Neural cell (in vitro differentiated cells): Measurements from ENCODE around the gene OR6K2. TPM values are rescaled to one million over a fixed set of nuclear protein-coding genes. Genes with fewer than 3 reads are reported as not detected.

Source experiments
- H2AFZ ChIP-seq: fragments of 200-600, 300-800 bp; sonication (generic), shearing (Covaris generic); 2 replicates; pipeline ENCODE4 v1.6.0; 2014; ENCODE audit warnings: low read depth, mild to moderate bottlenecking, antibody characterized with exemption, low read length, moderate library complexity
- H3F3A ChIP-seq: fragments of 200-600 bp; shearing (Covaris generic); 2 replicates; pipeline ENCODE4 v1.6.1; 2016; ENCODE audit warnings: mild to moderate bottlenecking, moderate library complexity, mixed read lengths, antibody characterized with exemption, low read length; ENCODE audit not compliant: insufficient read depth, poor library complexity, severe bottlenecking
- H3K27ac ChIP-seq: fragments of 200-600, 300-800 bp; sonication (generic), shearing (Covaris generic); 2 replicates; pipeline ENCODE4 v1.5.1; 2014; ENCODE audit warnings: mild to moderate bottlenecking, low read length, moderate library complexity
- H3K27me3 ChIP-seq: fragments of 300-800, 200-600 bp; sonication (generic), shearing (Covaris generic); 2 replicates; pipeline ENCODE4 v1.6.0; 2014; ENCODE audit warnings: mild to moderate bottlenecking, low read depth, low read length, moderate library complexity; ENCODE audit not compliant: insufficient read depth
- H3K36me3 ChIP-seq: fragments of 300-800, 200-600 bp; sonication (generic), shearing (Covaris generic); 2 replicates; pipeline ENCODE4 v1.5.1; 2014; ENCODE audit warnings: mild to moderate bottlenecking, antibody characterized with exemption, low read length, moderate library complexity; ENCODE audit not compliant: insufficient read depth
- H3K4me2 ChIP-seq: fragments of 300-800, 200-600 bp; sonication (generic), shearing (Covaris generic); 2 replicates; pipeline ENCODE4 v1.6.0; 2014; ENCODE audit warnings: mild to moderate bottlenecking, low read length
- H3K4me3 ChIP-seq: fragments of 300-800, 200-600 bp; sonication (generic), shearing (Covaris generic); 2 replicates; pipeline ENCODE4 v1.5.1; 2014; ENCODE audit warnings: mild to moderate bottlenecking, low read length, moderate library complexity
- H3K79me2 ChIP-seq: fragments of 200-600 bp; shearing (Covaris generic); replicated peaks from 2 replicates; pipeline ENCODE4 v1.6.0; 2014; ENCODE audit warnings: mild to moderate bottlenecking, low read length, moderate library complexity; ENCODE audit not compliant: insufficient read depth
- H3K9ac ChIP-seq: fragments of 300-800, 200-600 bp; sonication (generic), shearing (Covaris generic); 2 replicates; pipeline ENCODE4 v1.6.1; 2016; ENCODE audit warnings: mild to moderate bottlenecking, low read length, mixed read lengths
- H3K9me2 ChIP-seq: fragments of 200-600 bp; shearing (Covaris generic); 2 replicates; pipeline ENCODE4 v1.6.1; 2016; ENCODE audit warnings: mild to moderate bottlenecking, low read length, mixed read lengths; ENCODE audit not compliant: insufficient read depth
- H3K9me3 ChIP-seq: fragments of 200-600, 300-800 bp; sonication (generic), shearing (Covaris generic); 2 replicates; pipeline ENCODE4 v1.6.1; 2016; ENCODE audit warnings: mild to moderate bottlenecking, mixed run types, low read length, moderate library complexity, mixed read lengths
- H4K20me1 ChIP-seq: fragments of 200-600 bp; shearing (Covaris generic); 2 replicates; pipeline ENCODE4 v1.6.1; 2016; ENCODE audit warnings: mild to moderate bottlenecking, mixed run types; ENCODE audit not compliant: insufficient read depth
- CTCF ChIP-seq: fragments of 450-650 bp; IDR thresholded peaks from 2 replicates; pipeline ENCODE4 v1.5.1; 2014; ENCODE audit warnings: antibody characterized with exemption, mild to moderate bottlenecking, moderate library complexity; ENCODE audit not compliant: poor library complexity, severe bottlenecking
- EP300 ChIP-seq: fragments of 450-650 bp; conservative IDR thresholded peaks from 2 replicates; pipeline ENCODE4 v1.6.1; 2014; ENCODE audit warnings: antibody characterized with exemption, mild to moderate bottlenecking, moderate library complexity; ENCODE audit not compliant: poor library complexity, severe bottlenecking
- EZH2 ChIP-seq: fragments of 200-600, 300-800 bp; shearing (Covaris generic), sonication (generic); IDR thresholded peaks from 2 replicates; pipeline ENCODE4 v1.6.1; 2014; ENCODE audit warnings: antibody characterized with exemption, low read length, borderline replicate concordance, mild to moderate bottlenecking; ENCODE audit not compliant: insufficient read depth, poor library complexity, severe bottlenecking
- MXI1 ChIP-seq: fragments of 450-650 bp; conservative IDR thresholded peaks from 2 replicates; pipeline ENCODE4 v1.6.1; 2014; ENCODE audit warnings: antibody characterized with exemption, mild to moderate bottlenecking; ENCODE audit not compliant: poor library complexity, severe bottlenecking
- POLR2AphosphoS5 ChIP-seq: IDR thresholded peaks from 2 replicates; pipeline ENCODE4 v1.6.1; 2012
- RAD21 ChIP-seq: fragments of 450-650 bp; conservative IDR thresholded peaks from 2 replicates; pipeline ENCODE4 v1.6.1; 2014; ENCODE audit warnings: antibody characterized with exemption, mild to moderate bottlenecking, moderate library complexity
- SMC3 ChIP-seq: fragments of 450-650 bp; conservative IDR thresholded peaks from 2 replicates; pipeline ENCODE4 v1.6.1; 2014; ENCODE audit warnings: antibody characterized with exemption, mild to moderate bottlenecking, moderate library complexity; ENCODE audit not compliant: poor library complexity
- TAF1 ChIP-seq: IDR thresholded peaks from 2 replicates; pipeline ENCODE4 v1.6.1; 2012; ENCODE audit warnings: low read depth
- polyA plus RNA-seq: library from polyadenylated mRNA; depleted of rRNA; stranded (reverse); fragments of >200 nt; gene quantifications from 2 replicates; pipeline ENCODE4 v1.2.3, GENCODE V29; 2014
- TF ChIP-seq, protein P1 (sequence below): IDR thresholded peaks from 2 replicates; pipeline ENCODE4 v1.6.1; 2012; ENCODE audit warnings: borderline replicate concordance

The OR6K2 gene
- polyA plus RNA-seq, 1 donor from 2014 or later = not detected

- H3K4me2 ChIP-seq = no peak overlapping the region
- H3K27ac ChIP-seq = no peak overlapping the region
- H3F3A ChIP-seq = no peaks in the 10 kb centered on the region
- no peaks in the 10 kb centered on the region for H3K9me2 ChIP-seq
- no peak overlapping the region for H3K9ac ChIP-seq
- no peak overlapping the region for H2AFZ ChIP-seq
- no peaks in the 10 kb centered on the region for H3K27me3 ChIP-seq
- no peak overlapping the region for H3K4me3 ChIP-seq
- no peak for TF ChIP-seq EZH2
- no peak for TF ChIP-seq EP300
- TF ChIP-seq RAD21 = no peak
- no peak for TF ChIP-seq MXI1
- H3K36me3 ChIP-seq = no peaks in the 10 kb centered on the region
- H3K9me3 ChIP-seq = no peaks in the 10 kb centered on the region
- no peaks in the 10 kb centered on the region for H3K79me2 ChIP-seq
- H4K20me1 ChIP-seq = no peaks in the 10 kb centered on the region
These were observed 32.1 kb upstream of the OR6K2 start for GRCh38 chr1:158732524-158732923.

GRCh38 chr1:158731707-158732106 lies 31.3 kb upstream of the OR6K2 start:
- Histone ChIP-seq H3K4me2 (no peak overlapping the region), H3K9ac (no peak overlapping the region), H3K9me2 (no peaks in the 10 kb centered on the region), H3F3A (no peaks in the 10 kb centered on the region), H4K20me1 (no peaks in the 10 kb centered on the region), H2AFZ (no peak overlapping the region), H3K27me3 (no peaks in the 10 kb centered on the region), H3K36me3 (no peaks in the 10 kb centered on the region), H3K9me3 (no peaks in the 10 kb centered on the region), H3K4me3 (no peak overlapping the region), H3K27ac (no peak overlapping the region), H3K79me2 (no peaks in the 10 kb centered on the region)
- no peak for TF ChIP-seq RAD21
- no peak for TF ChIP-seq CTCF

DNA sequence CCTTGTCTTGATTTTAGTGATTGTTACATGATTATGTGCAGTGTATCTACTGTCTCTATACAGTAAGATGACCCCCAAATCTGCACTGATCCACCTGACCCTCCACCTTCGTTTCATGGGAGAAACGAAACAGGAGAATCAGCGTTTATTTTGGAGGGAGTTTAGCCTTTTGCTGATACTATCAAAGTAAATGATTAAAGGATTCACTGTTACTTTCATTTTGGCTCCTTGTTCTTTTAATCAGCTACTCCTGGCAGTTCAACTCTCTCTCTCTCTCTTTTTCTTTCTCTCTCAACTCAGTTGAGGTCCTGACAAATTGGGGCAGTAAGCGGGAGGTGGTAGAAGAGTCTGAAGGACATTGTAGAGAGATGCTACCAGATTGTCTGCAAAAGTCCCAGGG lies 30.0 kb upstream of the OR6K2 start:
- H3K4me3 ChIP-seq = no peak overlapping the region
- no peaks in the 10 kb centered on the region for H3K9me2 ChIP-seq
- H3K27ac ChIP-seq = no peak overlapping the region
- TF ChIP-seq, protein P1, sequence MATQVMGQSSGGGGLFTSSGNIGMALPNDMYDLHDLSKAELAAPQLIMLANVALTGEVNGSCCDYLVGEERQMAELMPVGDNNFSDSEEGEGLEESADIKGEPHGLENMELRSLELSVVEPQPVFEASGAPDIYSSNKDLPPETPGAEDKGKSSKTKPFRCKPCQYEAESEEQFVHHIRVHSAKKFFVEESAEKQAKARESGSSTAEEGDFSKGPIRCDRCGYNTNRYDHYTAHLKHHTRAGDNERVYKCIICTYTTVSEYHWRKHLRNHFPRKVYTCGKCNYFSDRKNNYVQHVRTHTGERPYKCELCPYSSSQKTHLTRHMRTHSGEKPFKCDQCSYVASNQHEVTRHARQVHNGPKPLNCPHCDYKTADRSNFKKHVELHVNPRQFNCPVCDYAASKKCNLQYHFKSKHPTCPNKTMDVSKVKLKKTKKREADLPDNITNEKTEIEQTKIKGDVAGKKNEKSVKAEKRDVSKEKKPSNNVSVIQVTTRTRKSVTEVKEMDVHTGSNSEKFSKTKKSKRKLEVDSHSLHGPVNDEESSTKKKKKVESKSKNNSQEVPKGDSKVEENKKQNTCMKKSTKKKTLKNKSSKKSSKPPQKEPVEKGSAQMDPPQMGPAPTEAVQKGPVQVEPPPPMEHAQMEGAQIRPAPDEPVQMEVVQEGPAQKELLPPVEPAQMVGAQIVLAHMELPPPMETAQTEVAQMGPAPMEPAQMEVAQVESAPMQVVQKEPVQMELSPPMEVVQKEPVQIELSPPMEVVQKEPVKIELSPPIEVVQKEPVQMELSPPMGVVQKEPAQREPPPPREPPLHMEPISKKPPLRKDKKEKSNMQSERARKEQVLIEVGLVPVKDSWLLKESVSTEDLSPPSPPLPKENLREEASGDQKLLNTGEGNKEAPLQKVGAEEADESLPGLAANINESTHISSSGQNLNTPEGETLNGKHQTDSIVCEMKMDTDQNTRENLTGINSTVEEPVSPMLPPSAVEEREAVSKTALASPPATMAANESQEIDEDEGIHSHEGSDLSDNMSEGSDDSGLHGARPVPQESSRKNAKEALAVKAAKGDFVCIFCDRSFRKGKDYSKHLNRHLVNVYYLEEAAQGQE = no peak
- TF ChIP-seq TAF1 (no peak), CTCF (no peak), RAD21 (no peak), EP300 (no peak), EZH2 (no peak), POLR2AphosphoS5 (no peak), SMC3 (no peak), MXI1 (no peak)
- no peak overlapping the region for H3K9ac ChIP-seq
- no peaks in the 10 kb centered on the region for H3K79me2 ChIP-seq
- no peaks in the 10 kb centered on the region for H3K36me3 ChIP-seq
- no peaks in the 10 kb centered on the region for H4K20me1 ChIP-seq
- no peaks in the 10 kb centered on the region for H3K27me3 ChIP-seq
- no peaks in the 10 kb centered on the region for H3K9me3 ChIP-seq
- no peak overlapping the region for H3K4me2 ChIP-seq
- H3F3A ChIP-seq = no peaks in the 10 kb centered on the region
- no peak overlapping the region for H2AFZ ChIP-seq
